ENCODE measurements around the gene KRTAP4-2.

- TF ChIP-seq CTCF (IDR thresholded peaks at IDR 0.05) (no peak), POLR2A (IDR thresholded peaks at IDR 0.05) (no peak)
Measured at GRCh38 chr17:41196068-41196467, 18.0 kb upstream of the KRTAP4-2 start.
